ENCODE data around the gene FCRL4.

FCRL4 gene

DNA sequence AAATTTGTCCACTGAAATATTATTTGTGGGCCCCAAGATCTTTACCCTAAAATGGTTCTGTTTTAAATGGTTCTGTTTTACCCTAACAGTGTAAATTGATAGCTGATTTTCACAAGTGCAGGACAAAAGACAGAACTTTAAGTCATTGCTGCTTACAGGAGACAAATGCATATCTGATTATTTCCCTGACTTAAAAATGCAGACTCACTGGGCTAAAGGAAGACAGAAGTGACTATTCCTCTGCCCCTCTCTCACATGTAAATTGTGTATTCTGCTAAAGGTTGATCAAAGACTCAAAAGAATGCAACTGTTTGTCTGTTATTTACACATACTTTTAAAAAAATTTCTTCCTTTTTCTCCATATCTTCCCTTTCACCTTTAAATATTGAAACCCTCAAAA lies 58.3 kb downstream of the FCRL4 start:
- no peaks in the 10 kb centered on the region for H3K36me3 ChIP-seq
- no peaks in the 10 kb centered on the region for H3K9me3 ChIP-seq
- no peak overlapping the region for H3K27ac ChIP-seq
- TF ChIP-seq, protein P1, sequence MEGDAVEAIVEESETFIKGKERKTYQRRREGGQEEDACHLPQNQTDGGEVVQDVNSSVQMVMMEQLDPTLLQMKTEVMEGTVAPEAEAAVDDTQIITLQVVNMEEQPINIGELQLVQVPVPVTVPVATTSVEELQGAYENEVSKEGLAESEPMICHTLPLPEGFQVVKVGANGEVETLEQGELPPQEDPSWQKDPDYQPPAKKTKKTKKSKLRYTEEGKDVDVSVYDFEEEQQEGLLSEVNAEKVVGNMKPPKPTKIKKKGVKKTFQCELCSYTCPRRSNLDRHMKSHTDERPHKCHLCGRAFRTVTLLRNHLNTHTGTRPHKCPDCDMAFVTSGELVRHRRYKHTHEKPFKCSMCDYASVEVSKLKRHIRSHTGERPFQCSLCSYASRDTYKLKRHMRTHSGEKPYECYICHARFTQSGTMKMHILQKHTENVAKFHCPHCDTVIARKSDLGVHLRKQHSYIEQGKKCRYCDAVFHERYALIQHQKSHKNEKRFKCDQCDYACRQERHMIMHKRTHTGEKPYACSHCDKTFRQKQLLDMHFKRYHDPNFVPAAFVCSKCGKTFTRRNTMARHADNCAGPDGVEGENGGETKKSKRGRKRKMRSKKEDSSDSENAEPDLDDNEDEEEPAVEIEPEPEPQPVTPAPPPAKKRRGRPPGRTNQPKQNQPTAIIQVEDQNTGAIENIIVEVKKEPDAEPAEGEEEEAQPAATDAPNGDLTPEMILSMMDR (IDR thresholded peaks at IDR 0.05) = no peak
- no peak overlapping the region for H3K4me3 ChIP-seq (ENCODE audit: low read depth in 1 of 2, low read length in 1 of 2)
- no peaks in the 10 kb centered on the region for H3K27me3 ChIP-seq
- H3K4me1 ChIP-seq (ENCODE audit: control insufficient read depth in 1 of 2, insufficient read depth in 1 of 2, low read depth in 1 of 2, low read length in 1 of 2) = no peaks in the 10 kb centered on the region

DNA sequence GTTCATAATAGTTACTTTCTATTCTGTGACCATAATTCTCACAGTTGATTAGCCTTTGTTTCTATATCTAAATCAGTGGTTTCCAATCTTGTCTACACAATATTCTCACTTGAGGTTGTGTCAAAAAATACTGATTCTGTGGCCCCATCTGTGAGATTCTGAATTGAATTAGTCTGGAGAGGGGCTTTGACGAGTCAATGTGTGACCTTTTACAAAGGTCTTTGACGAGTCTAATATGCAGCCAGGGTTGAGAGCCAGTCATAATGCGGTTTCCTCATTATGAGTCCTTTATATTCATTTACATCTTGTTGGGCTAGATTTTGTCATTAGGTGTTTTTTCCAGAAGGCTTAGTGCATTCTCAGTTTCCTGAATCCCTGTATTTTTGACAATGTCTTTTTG lies 65.3 kb downstream of the FCRL4 start:
- Histone ChIP-seq H3K4me3 (ENCODE audit: low read depth in 1 of 2, low read length in 1 of 2) (no peak overlapping the region), H3K9me3 (no peaks in the 10 kb centered on the region), H3K27me3 (peaks cover 11% of the 10 kb centered on the region), H3K27ac (no peak overlapping the region), H3K4me1 (ENCODE audit: control insufficient read depth in 1 of 2, insufficient read depth in 1 of 2, low read depth in 1 of 2, low read length in 1 of 2) (no peaks in the 10 kb centered on the region), H3K36me3 (no peaks in the 10 kb centered on the region)
- TF ChIP-seq, protein P1 (IDR thresholded peaks at IDR 0.05) = no peak

DNA sequence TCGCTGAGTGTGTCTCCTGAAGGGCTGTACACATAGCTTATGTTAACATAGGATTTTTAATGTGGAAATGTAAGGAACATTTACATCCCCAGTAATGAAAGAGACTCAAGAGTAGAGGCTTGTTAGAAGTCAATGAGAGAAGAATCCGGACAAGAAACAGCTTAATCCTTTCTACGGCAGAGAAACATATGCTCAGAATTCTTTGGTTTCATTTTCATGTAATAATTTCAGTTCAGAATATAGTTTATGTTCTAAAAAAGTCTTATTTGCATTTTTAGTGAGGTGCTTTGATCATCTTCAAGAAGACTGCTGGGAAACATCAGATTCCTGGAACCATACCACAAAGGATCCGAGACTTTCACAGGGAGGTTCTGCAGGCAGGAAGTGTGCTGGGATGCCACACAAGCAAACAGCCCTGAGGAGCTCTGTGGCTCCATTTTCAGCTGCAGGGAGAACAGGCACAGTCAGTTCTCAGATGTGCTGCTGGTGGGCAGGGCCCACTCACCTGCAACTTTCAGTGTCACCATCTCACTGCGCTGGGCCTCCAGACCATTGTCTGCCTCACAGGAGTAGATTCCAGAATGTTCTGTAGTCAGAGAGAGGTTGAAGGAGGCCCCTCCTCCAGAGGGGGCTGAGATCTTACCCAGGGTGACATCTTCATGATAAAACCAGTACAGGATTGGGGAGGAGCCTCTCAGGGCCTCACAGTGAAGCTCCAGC lies 74.0 kb downstream of the FCRL4 start:
- Histone ChIP-seq H3K4me1 (ENCODE audit: control insufficient read depth in 1 of 2, insufficient read depth in 1 of 2, low read depth in 1 of 2, low read length in 1 of 2) (no peaks in the 10 kb centered on the region), H3K27me3 (peaks cover 11% of the 10 kb centered on the region), H3K9me3 (no peaks in the 10 kb centered on the region), H3K27ac (no peak overlapping the region), H3K36me3 (no peaks in the 10 kb centered on the region), H3K4me3 (ENCODE audit: low read depth in 1 of 2, low read length in 1 of 2) (no peak overlapping the region)
- TF ChIP-seq, protein P1 (IDR thresholded peaks at IDR 0.05) = no peak

All from neutrophil (primary cell).